GM11168 (cell line): ENCODE results near the gene SAMD13.

Experiments used
- in situ Hi-C: fragments of 300-500 bp; cut with MboI; formaldehyde crosslinking; loops from one replicate; pipeline ENCODE4 v1.12.0; 2022; ENCODE audit warnings: low sequenced_read_pairs; ENCODE audit not compliant: unreplicated experiment

The SAMD13 gene

GRCh38 chr1:84330125-84330984 is 28.8 kb downstream of the SAMD13 start:
- in situ Hi-C loops: no loop called here

- in situ Hi-C loops: no loop called here
Observed at GRCh38 chr1:84339503-84339902, 38.0 kb downstream of the SAMD13 start.

DNA sequence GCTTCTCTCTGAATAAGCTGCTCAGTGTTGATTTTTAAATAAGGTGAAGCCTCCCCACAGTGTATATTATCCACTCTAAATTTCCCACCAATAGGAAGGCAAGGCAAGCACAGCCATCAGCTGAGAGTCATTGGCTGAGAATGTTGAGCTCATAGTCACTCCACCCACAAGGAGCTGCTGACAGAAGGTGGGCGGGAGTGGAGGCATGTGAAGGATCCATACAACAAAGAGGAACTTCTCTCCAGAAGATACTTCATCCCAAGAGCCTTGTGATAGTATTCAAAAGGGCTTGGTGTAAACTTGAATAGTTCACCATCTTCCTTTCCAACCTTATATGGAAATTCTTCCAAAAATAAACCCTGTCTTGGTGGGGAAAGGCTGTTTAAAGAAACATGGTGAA is 42.8 kb downstream of the SAMD13 start:
- in situ Hi-C loops: no loop called here

- in situ Hi-C loops: no loop called here
Observed at GRCh38 chr1:84345220-84345619, 43.7 kb downstream of the SAMD13 start.

DNA sequence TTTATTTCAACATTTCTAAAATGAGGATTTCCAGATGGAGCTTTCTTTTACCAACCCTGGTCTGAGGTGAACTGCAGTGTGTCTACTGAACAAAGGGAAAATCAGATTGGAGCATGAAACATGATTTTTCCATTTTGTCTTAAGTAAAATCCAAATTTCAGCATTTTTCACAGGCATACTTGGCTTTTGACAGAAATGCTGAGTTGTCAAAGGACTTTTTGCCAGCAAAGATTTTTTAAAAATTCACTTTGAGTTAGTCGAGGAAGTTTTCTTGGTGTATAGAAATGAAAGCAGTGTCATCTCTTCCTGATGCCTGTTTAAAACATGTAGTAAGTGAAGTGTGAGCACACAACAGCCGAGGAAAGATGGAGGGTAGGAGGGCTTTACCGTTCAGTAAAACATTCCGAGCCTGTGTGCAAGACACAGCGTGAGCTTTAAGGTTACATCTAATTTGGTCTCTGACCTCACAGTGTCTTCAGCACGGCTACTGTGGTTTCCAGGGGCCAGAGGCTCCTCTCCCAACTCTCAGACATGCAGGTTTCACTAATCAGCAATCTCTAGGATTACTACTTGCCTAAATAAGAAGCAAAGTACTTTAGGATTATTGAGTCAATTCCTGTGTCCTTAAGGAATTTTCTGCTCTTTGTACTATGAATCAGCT is 45.9 kb downstream of the SAMD13 start:
- in situ Hi-C loops: no loop called here

DNA sequence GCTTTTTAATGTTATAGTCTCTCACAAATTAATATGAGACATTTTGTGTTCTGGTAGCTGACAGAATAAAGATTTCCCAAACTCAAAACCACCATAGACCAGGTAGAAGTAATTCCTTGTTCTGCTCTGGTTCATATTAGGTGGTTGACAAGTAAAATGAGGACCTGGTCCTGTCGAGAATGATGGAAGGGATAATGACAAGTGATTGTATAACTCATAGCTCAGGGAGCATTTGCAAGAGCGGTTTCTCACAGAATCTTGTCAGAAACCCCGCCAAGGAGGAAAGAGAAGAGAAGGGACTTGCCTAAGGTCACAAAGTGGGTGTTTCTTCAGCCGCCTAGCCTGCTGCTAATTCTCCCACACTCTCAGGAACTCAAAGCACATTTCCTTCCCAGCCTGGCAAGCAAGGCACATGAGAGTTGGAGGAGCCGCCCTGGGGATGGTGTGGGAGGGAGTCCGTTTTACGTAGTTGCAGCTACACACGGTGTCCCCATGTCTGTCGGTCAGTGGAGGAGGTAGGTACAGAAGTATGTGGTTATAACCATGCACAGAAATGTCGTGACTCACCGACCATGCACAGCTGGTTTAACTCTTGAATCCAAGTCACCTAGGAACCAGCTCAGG is 46.5 kb downstream of the SAMD13 start:
- in situ Hi-C loops: no loop called here

DNA sequence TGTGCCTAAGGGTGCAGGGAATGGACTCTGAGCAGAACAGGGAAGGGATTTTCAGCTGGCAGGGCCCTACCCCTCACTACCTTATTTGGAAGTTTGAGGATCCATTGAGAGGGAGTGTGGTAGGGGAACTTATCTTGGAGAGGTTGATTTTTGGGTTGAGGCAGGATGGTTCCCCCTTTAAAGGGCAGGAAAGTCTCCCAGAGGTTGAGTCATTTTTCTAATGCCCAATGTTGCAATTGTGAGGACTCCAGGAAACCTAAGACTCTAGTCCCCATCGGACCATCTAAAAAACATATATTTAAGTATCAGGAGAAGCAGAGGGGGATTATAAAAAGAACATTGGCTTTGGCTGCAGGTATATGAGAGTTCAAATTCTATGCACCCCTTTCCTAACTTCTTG is 47.3 kb downstream of the SAMD13 start:
- in situ Hi-C loops: no loop called here

- in situ Hi-C loops: no loop called here
Observed at GRCh38 chr1:84350104-84350503, 48.6 kb downstream of the SAMD13 start.

- in situ Hi-C loops: no loop called here
Observed at GRCh38 chr1:84350550-84350949, 49.0 kb downstream of the SAMD13 start.

DNA sequence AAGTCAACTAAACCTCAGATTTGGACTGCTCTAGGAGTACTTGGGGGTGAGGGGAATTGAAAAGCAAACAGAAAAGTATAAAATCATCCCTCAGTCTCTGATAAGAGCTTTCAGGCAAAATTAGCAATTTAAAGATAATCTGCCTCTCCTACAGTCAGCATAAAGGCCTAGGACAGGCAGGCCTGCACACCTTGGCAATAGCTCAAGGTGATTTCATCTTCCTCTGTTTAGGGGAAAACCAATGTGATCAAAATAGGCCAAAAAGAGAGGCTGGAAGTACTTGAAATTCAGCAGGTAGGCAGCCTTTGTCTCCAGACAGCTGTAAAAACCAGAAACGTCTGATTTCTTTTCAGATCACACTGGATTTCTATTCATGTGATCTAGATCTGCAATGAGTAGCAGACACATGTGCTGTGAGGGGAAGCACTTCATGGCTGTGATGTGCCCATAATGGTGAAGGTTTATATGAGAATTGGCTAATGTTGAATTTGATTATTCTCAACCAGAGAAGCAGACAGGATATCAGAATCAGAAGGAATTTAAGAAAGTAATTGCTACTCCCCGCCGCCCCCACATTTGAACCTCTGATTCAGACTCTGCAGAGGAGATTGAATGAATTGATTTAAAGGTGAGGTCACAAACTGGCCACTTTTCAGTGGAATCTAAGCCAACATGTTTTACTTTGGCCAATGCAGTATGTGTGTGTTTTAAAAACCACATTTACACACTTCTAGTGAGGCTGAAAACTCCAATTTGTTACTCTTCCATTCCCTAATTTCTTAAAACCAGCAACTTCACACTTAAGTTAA is 51.0 kb downstream of the SAMD13 start:
- in situ Hi-C loops: no loop called here

DNA sequence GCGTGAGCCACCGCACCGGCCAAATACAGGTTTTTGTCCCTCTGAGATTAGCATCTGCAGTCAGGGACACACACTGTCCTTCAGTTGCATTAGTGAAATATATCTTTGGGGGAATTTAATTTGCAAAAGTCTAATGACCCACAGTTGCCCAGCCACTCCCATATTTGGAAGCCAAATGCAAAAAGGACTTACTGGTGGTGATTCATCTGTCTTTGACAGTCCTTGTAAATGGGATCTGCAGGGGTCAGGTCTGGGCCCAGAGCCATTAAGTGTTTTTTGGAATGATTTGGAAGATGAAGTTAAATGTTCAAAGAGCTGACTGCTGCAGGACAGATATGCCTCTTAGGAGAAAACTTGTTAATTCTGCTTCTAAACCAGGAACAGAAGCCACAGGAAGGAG is 52.2 kb downstream of the SAMD13 start:
- in situ Hi-C loops: no loop called here

DNA sequence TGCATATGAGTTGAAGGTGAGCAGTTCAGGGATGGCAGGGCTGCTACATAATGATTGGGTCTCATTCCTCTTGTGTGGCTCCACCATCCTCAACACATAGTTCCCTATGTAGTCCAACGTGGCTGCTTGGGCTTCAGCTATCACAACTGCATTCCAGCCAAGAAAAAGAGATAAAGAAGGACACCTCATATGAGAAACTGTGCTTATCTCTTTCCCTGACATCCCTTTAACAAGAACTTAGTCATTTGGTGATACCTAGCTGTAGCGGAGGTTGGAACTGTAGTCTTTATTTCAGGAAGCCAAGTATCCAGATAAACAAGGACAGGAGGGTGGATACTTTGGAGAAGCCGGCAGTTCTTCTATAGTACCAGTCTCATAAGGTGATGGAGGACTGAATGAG is 54.0 kb downstream of the SAMD13 start:
- in situ Hi-C loops: no loop called here

GRCh38 chr1:84356881-84357280 is 55.4 kb downstream of the SAMD13 start:
- in situ Hi-C loops: no loop called here

DNA sequence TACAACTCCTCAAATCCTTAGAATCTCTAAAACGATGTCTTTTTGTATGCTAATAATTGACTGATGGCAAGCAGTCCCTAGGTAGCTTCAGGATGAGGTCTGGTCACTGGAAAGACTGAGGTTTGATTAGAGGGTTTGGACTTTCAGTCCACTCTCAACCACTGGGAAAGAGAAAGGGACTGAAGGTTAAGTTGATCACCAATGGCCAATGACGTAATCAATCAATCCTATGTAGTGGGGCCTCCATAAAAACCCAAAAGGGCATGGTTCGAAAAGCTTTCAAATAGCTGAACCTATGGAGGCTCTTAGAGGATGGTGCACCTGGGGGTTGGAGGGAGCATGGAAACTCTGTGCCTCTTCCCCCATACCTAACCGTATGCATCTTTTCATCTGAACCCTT is 57.2 kb downstream of the SAMD13 start:
- in situ Hi-C loops: no loop called here

- in situ Hi-C loops: no loop called here
Observed at GRCh38 chr1:84360316-84360715, 58.8 kb downstream of the SAMD13 start.

GRCh38 chr1:84361796-84362195 is 60.3 kb downstream of the SAMD13 start:
- in situ Hi-C loops: no loop called here

DNA sequence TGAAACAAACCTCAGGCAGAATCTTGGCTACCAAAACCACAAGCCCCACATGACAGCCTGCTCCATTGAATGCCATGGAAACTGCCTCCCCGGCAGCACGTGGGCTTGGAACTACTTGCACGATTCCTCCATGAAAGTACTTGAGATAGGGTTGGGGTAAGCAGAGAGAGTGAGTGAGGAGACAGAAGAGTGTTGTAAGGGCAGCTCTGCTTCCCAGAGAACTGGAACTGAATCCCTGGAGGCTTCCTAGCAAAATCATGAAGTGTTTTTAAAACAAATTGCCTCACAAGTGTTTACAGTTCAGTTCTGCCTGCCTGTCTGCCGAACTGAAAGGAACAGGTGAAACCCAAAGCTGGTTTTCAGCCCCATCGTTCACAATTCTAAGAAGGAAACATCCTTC is 61.5 kb downstream of the SAMD13 start:
- in situ Hi-C loops: no loop called here

- in situ Hi-C loops: no loop called here
Observed at GRCh38 chr1:84363622-84364021, 62.1 kb downstream of the SAMD13 start.

- in situ Hi-C loops: no loop called here
Observed at GRCh38 chr1:84365225-84366221, 64.0 kb downstream of the SAMD13 start.
